ENCODE results near the gene TOR4A. TPM values are rescaled to one million over a fixed set of nuclear protein-coding genes. Genes with fewer than 3 reads are reported as not detected.

The TOR4A gene
- total and polyA plus RNA-seq, 9 donors, result 0.85 to 16.3 (median 8.2) TPM

DNA sequence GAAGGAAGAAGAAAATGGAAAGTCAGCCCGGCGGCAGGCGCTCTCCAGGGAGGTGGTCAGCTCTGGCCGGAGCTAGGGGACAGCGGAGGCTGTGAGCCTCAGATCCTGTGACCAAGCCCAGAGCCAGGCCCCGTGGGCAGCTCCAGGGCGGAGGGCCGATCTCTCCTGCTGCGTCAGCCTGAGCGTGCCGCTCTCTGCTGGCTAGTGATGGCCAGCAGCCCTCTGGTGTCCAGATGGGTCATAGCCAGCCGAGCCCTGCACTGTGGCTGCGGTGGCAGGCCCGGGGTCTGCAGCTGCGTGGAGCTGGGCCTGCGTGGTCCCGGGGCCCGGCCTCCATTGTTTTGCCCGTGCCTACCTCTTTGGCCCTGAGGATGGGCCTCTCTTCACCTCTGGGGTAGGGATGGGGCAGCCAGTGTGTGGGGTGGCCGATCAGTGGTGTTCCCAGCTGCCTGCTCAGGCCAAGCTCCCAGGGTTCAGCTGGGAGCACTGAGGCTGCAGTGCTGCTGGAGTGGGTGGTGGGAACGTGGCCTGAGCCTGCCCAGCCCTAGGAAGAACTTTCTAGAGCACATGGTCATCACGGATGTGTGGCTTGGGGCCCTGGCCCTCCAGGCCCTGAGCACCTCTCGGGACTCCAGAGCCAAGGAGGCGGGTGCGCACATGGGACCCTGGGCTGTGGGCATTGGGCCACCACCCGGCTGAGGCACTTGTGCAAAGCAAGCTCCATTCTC lies 41.6 kb downstream of the TOR4A start:
- H3K4me1 ChIP-seq (ENCODE audit: insufficient read depth), result peaks cover 5% of the 10 kb centered on the region
- peak in 3 of 5 donors; percentile 23 to 37 (median 28) for DNase-seq
- H3K9me3 ChIP-seq, result no peaks in the 10 kb centered on the region
- 65 to 75% (median 73%) methylated on average over 24 to 26 of the region's 26 CpGs for WGBS, 3 donors
- no peaks in the 10 kb centered on the region for H3K36me3 ChIP-seq
- no peak overlapping the region for H3K27ac ChIP-seq
- no peaks in the 10 kb centered on the region for H3K27me3 ChIP-seq
- no peak for TF ChIP-seq EP300 (IDR thresholded peaks at IDR 0.05)
- H3K4me3 ChIP-seq, result no peak overlapping the region
- intact Hi-C loops (cut with DNase I), result no loop called here

DNA sequence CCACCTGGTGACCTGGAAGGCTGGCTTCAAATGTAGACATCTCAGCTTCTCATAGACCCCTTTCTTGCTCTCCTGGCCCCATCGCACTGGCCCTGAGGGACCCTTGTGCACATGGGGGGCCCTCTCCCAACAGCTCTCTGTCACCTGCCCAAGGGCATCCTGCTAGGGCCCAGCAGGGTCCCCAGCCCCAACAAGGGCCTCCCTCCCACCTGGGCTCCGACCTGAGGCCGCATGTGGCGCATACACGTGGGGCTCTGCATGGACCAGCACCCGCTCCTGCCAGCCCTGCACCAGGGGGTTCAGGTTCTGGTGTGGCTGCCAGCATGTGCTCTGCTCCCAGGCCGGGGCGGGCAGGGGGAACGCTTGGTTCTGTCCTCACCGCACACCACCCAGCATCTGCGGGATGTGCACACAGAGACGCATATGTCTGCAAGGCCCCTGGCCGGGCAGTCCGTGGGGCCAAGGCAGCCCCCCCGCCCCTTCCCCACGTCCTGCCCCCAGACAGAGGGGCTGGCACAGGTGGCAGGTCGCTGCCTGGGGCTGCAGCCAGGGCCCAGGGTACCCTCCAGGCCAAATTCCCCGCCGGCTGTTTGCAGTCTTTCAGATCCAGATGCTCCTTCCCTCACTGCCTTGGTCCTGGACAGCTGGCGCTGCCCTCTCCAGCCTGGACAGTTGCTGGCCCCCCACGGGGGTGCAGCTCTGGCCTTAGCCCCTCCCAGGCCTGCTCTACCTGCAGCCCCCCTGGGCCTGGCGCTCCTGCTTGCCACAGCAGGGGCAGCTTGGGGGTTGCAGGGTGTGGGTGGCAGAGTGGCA lies 42.4 kb downstream of the TOR4A start:
- intact Hi-C loops (cut with DNase I), result no loop called here
- Histone ChIP-seq H3K36me3 (no peaks in the 10 kb centered on the region), H3K9me3 (no peaks in the 10 kb centered on the region), H3K4me3 (no peak overlapping the region), H3K27ac (no peak overlapping the region), H3K27me3 (no peaks in the 10 kb centered on the region), H3K4me1 (ENCODE audit: insufficient read depth) (peaks cover 5% of the 10 kb centered on the region)
- no peak for TF ChIP-seq POLR2A (IDR thresholded peaks at IDR 0.05)
- WGBS, 3 donors, result 84 to 95% (median 88%) methylated on average over 14 to 22 of the region's 22 CpGs
- peak in 1 of 5 donors; percentile 13 for DNase-seq

DNA sequence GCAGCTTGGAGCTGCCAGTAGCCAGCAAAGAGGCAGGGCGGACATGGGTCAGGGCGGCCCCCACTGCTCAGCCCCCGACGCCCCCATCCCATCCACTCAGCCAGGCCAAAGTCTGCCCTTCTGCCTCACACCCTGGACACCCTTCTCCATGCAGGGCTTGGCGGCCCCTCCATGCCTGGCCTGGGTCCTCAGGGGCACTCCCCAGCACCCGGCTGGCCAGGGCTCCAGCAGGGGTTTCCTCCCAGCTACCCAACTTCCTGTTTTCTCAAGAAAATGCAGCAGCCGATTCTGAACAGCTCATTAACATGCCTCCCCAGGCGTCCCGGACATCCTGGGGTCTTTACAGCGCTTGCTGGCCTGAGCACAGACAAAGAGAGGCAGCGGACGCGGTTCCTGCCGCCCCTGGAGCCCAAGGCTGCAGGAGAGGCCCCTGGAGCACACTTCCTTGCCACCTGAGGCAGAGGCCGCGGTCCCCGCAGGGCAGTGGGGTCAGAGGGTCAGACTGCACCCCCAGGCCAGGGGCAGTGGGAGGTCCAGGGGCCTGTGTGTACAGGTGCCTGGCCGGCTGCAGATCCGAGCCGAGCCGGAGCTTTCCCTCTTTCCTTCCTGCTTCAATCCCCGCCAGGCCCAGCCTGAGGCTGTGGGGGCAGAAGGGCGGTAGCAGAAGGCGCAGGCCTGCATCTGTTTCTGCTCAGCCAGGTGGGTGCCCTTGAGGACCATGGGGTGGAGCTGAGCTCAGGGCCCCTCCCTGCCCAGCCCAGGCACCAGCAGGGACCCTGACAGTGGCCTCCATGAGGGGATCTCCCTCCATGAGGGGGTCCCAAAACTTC lies 43.2 kb downstream of the TOR4A start:
- H3K9me3 ChIP-seq, result no peaks in the 10 kb centered on the region
- intact Hi-C loops (cut with DNase I), result no loop called here
- DNase-seq, result peak in 2 of 5 donors; percentile 15 to 35
- H3K4me1 ChIP-seq (ENCODE audit: insufficient read depth), result peaks cover 5% of the 10 kb centered on the region
- H3K27ac ChIP-seq, result no peak overlapping the region
- H3K27me3 ChIP-seq, result no peaks in the 10 kb centered on the region
- WGBS, 3 donors, result 64 to 75% (median 72%) methylated on average over 22 to 24 of the region's 24 CpGs
- H3K36me3 ChIP-seq, result no peaks in the 10 kb centered on the region
- H3K4me3 ChIP-seq, result no peak overlapping the region
- no peak for TF ChIP-seq POLR2A (IDR thresholded peaks at IDR 0.05)
- TF ChIP-seq, protein P1, sequence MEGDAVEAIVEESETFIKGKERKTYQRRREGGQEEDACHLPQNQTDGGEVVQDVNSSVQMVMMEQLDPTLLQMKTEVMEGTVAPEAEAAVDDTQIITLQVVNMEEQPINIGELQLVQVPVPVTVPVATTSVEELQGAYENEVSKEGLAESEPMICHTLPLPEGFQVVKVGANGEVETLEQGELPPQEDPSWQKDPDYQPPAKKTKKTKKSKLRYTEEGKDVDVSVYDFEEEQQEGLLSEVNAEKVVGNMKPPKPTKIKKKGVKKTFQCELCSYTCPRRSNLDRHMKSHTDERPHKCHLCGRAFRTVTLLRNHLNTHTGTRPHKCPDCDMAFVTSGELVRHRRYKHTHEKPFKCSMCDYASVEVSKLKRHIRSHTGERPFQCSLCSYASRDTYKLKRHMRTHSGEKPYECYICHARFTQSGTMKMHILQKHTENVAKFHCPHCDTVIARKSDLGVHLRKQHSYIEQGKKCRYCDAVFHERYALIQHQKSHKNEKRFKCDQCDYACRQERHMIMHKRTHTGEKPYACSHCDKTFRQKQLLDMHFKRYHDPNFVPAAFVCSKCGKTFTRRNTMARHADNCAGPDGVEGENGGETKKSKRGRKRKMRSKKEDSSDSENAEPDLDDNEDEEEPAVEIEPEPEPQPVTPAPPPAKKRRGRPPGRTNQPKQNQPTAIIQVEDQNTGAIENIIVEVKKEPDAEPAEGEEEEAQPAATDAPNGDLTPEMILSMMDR (IDR thresholded peaks at IDR 0.05), result no peak
- TF ChIP-seq EP300 (IDR thresholded peaks at IDR 0.05), result no peak

DNA sequence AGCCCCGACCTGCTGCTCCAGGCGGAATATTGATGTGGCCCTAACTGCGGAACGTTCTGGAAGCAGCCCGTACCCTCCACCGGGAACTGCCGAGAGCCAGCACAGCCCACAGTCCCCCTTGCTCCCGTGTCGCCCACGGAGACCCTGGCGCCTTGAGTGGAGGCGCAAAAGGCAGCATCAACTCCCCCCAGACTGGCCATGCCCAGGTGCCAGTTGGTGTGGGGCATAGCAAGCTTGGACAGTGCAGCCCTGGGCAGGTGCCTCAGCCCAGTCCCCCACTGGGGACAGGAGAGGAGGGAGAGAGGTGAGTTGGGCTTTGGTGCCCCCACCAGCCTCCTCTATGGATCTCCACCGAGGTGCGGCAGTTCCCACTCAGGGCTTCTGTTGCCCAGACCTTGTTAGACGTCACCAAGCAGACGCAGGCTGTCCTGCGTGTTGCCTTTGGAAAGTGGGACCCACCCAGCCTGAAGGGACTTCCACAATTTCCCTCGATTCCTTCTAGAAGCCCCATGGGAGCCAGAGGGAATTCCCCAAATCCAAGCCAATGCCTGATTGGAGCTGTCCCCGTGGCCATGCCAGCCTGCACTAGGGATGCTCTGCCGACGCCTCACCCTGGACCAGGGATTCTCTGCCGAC lies 44.3 kb downstream of the TOR4A start:
- Histone ChIP-seq H3K36me3 (no peaks in the 10 kb centered on the region), H3K4me1 (ENCODE audit: insufficient read depth) (no peaks in the 10 kb centered on the region), H3K27me3 (no peaks in the 10 kb centered on the region), H3K4me3 (no peak overlapping the region), H3K9me3 (no peaks in the 10 kb centered on the region), H3K27ac (no peak overlapping the region)
- intact Hi-C loops (cut with DNase I), result no loop called here
- DNase-seq, result peak in 1 of 5 donors; percentile 8
- 90 to 93% (median 91%) methylated on average over 22 of the region's 22 CpGs for WGBS, 3 donors
- TF ChIP-seq EP300 (IDR thresholded peaks at IDR 0.05) (no peak), POLR2A (IDR thresholded peaks at IDR 0.05) (no peak)
- TF ChIP-seq, protein P1 (IDR thresholded peaks at IDR 0.05), result no peak

Data from ovary (tissue), 9 donors.